Panc1 (cell line): ENCODE data around the gene KRT34. TPM values are rescaled to one million over a fixed set of nuclear protein-coding genes. Genes with fewer than 3 reads are reported as not detected.
"Not testable (repeated sequence)": the region's sequence is repeated elsewhere in the genome, so short reads cannot be mapped to it uniquely, and the experiment has no call there.

ENCODE experiments used
- ATAC-seq: fragments of 200-7000 bp; cut with Tn5 transposase; 2 replicates; pipeline ENCODE4 v1.9.1; 2020; ENCODE audit warnings: mild to moderate bottlenecking, moderate library complexity
- BruUV-seq: library from RNA; stranded (reverse); fragments of 400-500 nt; replicated peaks from 2 replicates; lab custom pipeline; 2021; lab: Mats Ljungman, UMichigan
- CTCF ChIA-PET: fragments of 300-600 bp; sonication (Branson Sonifier 250); formaldehyde crosslinking; loops from one replicate; lab custom pipeline; 2022; ENCODE audit warnings: antibody characterized with exemption; lab: Charles Lee
- POLR2A ChIA-PET: fragments of 300-600 bp; sonication (Branson Sonifier 250); formaldehyde crosslinking; loops from one replicate; lab custom pipeline; 2022; ENCODE audit warnings: antibody characterized with exemption; lab: Charles Lee
- DNase-seq: peaks from one replicate; pipeline ENCODE4 v3.0.0-alpha.2; 2010; ENCODE audit warnings: low read depth, low spot score
- H3K27ac ChIP-seq: 2 replicates; pipeline ENCODE4 v1.5.1; 2011; ENCODE audit warnings: mild to moderate bottlenecking, low read length, inconsistent platforms
- H3K27me3 ChIP-seq: fragments of 200-500 bp; sonication (Bioruptor generic); 2 replicates; pipeline ENCODE4 v1.6.0; 2014; ENCODE audit warnings: low read length, inconsistent platforms; ENCODE audit not compliant: control insufficient read depth, insufficient read depth
- H3K36me3 ChIP-seq: fragments of 200-500 bp; sonication (Bioruptor generic); 2 replicates; pipeline ENCODE4 v1.5.1; 2014; ENCODE audit warnings: inconsistent platforms, mild to moderate bottlenecking, low read length, moderate library complexity; ENCODE audit not compliant: control insufficient read depth, insufficient read depth
- H3K4me1 ChIP-seq: 2 replicates; pipeline ENCODE4 v1.5.1; 2011; ENCODE audit warnings: inconsistent platforms, mild to moderate bottlenecking, low read length, moderate library complexity; ENCODE audit not compliant: control insufficient read depth, insufficient read depth
- H3K4me3 ChIP-seq, 2 experiments: 2 replicates each; pipeline ENCODE4 v1.5.1; 2011 to 2012; ENCODE audit warnings: low read depth in 2 of 2, low read length in 2 of 2, mild to moderate bottlenecking in 2 of 2, inconsistent platforms in 1 of 2, moderate library complexity in 1 of 2
- H3K9me3 ChIP-seq: fragments of 200-500 bp; sonication (Bioruptor generic); 2 replicates; pipeline ENCODE4 v1.5.1; 2014; ENCODE audit warnings: low read depth, mild to moderate bottlenecking, inconsistent platforms, low read length, moderate library complexity; ENCODE audit not compliant: control insufficient read depth, insufficient read depth
- POLR2AphosphoS5 ChIP-seq: IDR thresholded peaks from 2 replicates; pipeline ENCODE4 v1.6.1; 2012; ENCODE audit warnings: mild to moderate bottlenecking, low read depth, low read length, moderate library complexity
- SIN3A ChIP-seq: IDR thresholded peaks from 2 replicates; pipeline ENCODE4 v1.6.1; 2012; ENCODE audit warnings: low read depth, mild to moderate bottlenecking, low read length, moderate library complexity, borderline replicate concordance; ENCODE audit not compliant: insufficient read depth
- TCF7L2 ChIP-seq: IDR thresholded peaks from 2 replicates; pipeline ENCODE4 v1.6.1; 2011; ENCODE audit warnings: mild to moderate bottlenecking, low read depth, low read length, inconsistent platforms
- in situ Hi-C: cut with HindIII; loops from 2 replicates; pipeline ENCODE4 v1.10.0; 2016; ENCODE audit warnings: low sequenced_read_pairs, low pct_unique_long_range_greater_than_20kb
- intact Hi-C: fragments of 100-400 bp; cut with micrococcal nuclease; formaldehyde crosslinking; loops from one replicate; pipeline ENCODE4 v1.10.0; 2022; ENCODE audit not compliant: unreplicated experiment
- total RNA-seq: library from RNA; stranded (reverse); gene quantifications from one replicate; pipeline ENCODE4 v1.2.1, GENCODE V29; 2021; ENCODE audit not compliant: unreplicated experiment
- TF ChIP-seq, protein P1 (sequence below): fragments of 450-650 bp; IDR thresholded peaks from 2 replicates; pipeline ENCODE4 v1.5.1; 2017; ENCODE audit warnings: mild to moderate bottlenecking
- TF ChIP-seq, protein P2 (sequence below), 2 experiments: IDR thresholded peaks; 2 replicates each; pipeline ENCODE4 v1.6.1; 2011 to 2012; ENCODE audit warnings: low read depth in 2 of 2, control low read depth in 1 of 2, low read length in 1 of 2, mild to moderate bottlenecking in 1 of 2, moderate library complexity in 1 of 2; ENCODE audit not compliant: insufficient read depth in 1 of 2

Gene KRT34
- total RNA-seq, 1 experiment from 2014 or later = not detected

DNA sequence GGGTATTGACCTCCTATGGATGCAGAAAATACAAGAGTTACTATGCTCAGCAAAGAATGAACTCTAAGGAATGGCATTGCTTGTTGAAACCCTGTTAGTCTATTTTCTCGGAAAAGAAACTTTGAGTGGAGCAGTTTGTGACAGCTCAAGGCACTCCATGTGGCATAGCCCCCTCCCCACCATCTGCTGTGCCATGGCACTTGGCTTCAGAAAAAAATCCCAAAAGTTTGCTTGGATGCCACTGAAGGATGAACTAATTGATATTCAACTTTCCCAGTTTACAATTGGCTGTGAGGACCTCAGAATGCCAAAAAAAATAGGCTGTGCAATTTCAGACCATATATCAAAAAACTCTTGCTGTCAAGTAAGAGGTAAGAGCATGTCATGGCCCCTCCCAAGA is 13.5 kb upstream of the KRT34 start:
- no TSS peak for BruUV-seq

DNA sequence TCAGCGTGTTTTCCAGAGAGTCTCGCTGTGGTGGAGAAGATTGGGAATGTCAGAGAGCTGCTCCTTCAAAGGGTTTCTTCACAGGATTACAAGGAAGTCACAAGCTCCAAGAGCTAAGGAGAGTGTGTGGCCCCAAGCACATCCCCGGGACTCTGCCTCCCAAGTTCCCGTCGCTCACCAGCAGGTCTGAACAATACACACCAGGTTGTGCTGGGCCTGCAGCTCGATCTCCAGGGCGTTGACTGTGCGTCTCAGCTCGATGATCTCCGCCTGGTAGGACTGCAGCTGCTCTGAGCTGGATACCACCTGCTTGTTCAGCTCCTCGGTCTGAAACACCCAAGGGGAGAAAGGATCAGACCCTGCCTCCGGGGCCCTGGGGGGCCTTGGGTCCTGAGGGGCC is 12.9 kb upstream of the KRT34 start:
- DNase-seq, intact Hi-C loops, in situ Hi-C loops, H3K27ac ChIP-seq, H3K9me3 ChIP-seq, H3K4me1 ChIP-seq, CTCF ChIA-PET, POLR2A ChIA-PET, H3K36me3 ChIP-seq, H3K4me3 ChIP-seq, BruUV-seq, ATAC-seq, H3K27me3 ChIP-seq: not testable (repeated sequence)

More for the DNA sequence above, 13.5 kb upstream of the KRT34 start:
- ChIA-PET POLR2A (no interaction called here), CTCF (no interaction called here)
- no peak for ATAC-seq
- no peak for DNase-seq
- Histone ChIP-seq H3K27ac (no peak overlapping the region), H3K9me3 (no peaks in the 10 kb centered on the region), H3K36me3 (no peaks in the 10 kb centered on the region), H3K27me3 (no peaks in the 10 kb centered on the region), H3K4me3 (no peak overlapping the region), H3K4me1 (no peaks in the 10 kb centered on the region)
- in situ Hi-C loops = no loop called here
- intact Hi-C loops = no loop called here
- TF ChIP-seq, protein P1, sequence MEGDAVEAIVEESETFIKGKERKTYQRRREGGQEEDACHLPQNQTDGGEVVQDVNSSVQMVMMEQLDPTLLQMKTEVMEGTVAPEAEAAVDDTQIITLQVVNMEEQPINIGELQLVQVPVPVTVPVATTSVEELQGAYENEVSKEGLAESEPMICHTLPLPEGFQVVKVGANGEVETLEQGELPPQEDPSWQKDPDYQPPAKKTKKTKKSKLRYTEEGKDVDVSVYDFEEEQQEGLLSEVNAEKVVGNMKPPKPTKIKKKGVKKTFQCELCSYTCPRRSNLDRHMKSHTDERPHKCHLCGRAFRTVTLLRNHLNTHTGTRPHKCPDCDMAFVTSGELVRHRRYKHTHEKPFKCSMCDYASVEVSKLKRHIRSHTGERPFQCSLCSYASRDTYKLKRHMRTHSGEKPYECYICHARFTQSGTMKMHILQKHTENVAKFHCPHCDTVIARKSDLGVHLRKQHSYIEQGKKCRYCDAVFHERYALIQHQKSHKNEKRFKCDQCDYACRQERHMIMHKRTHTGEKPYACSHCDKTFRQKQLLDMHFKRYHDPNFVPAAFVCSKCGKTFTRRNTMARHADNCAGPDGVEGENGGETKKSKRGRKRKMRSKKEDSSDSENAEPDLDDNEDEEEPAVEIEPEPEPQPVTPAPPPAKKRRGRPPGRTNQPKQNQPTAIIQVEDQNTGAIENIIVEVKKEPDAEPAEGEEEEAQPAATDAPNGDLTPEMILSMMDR = no peak
- TF ChIP-seq POLR2AphosphoS5 = no peak
- TF ChIP-seq, protein P2, sequence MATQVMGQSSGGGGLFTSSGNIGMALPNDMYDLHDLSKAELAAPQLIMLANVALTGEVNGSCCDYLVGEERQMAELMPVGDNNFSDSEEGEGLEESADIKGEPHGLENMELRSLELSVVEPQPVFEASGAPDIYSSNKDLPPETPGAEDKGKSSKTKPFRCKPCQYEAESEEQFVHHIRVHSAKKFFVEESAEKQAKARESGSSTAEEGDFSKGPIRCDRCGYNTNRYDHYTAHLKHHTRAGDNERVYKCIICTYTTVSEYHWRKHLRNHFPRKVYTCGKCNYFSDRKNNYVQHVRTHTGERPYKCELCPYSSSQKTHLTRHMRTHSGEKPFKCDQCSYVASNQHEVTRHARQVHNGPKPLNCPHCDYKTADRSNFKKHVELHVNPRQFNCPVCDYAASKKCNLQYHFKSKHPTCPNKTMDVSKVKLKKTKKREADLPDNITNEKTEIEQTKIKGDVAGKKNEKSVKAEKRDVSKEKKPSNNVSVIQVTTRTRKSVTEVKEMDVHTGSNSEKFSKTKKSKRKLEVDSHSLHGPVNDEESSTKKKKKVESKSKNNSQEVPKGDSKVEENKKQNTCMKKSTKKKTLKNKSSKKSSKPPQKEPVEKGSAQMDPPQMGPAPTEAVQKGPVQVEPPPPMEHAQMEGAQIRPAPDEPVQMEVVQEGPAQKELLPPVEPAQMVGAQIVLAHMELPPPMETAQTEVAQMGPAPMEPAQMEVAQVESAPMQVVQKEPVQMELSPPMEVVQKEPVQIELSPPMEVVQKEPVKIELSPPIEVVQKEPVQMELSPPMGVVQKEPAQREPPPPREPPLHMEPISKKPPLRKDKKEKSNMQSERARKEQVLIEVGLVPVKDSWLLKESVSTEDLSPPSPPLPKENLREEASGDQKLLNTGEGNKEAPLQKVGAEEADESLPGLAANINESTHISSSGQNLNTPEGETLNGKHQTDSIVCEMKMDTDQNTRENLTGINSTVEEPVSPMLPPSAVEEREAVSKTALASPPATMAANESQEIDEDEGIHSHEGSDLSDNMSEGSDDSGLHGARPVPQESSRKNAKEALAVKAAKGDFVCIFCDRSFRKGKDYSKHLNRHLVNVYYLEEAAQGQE (IDR thresholded peaks at IDR 0.05; ENCODE audit: insufficient read depth in 1 of 2, low read depth in 2 of 2, low read length in 1 of 2) = no peak
- TF ChIP-seq SIN3A = no peak
- no peak for TF ChIP-seq TCF7L2

DNA sequence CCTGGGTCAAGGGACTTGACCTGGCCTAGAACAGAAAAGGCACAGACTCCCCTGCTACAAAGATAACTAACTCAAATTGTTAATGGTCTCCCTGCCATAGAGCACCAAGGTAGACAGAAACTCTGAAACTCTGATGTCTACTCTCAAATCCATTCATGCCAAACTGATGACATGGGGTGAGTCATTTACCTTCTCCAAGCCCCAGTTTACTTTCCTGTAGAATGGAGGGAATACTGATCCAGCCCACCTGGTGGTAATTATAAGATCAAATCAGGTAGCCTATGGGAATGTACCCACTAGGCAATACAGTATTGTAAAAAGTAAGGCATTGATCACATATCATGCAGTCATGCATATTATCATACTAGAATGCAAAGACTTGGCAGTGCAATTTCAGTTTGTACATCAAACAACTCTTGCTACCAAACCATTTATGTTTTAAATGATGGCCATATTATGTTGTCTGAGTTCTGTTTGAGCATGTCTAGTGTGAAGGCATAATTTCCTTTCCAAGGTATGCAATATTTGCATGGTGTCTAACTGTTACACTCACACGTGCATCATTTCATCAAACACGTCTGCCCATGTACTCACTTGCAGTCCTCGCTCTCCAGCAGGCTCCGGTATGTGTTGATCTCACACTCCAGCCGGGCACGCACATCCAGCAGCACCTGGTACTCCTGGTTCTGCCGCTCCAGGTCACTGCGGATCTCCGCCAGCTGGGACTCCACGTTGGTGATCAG is 12.3 kb upstream of the KRT34 start:
- Histone ChIP-seq H3K36me3 (no peaks in the 10 kb centered on the region), H3K4me3 (no peak overlapping the region), H3K9me3 (no peaks in the 10 kb centered on the region), H3K27ac (no peak overlapping the region), H3K4me1 (no peaks in the 10 kb centered on the region), H3K27me3 (no peaks in the 10 kb centered on the region)
- in situ Hi-C loops (no loop called here), intact Hi-C loops (no loop called here)
- TF ChIP-seq TCF7L2 (no peak), POLR2AphosphoS5 (no peak), SIN3A (no peak)
- TF ChIP-seq, protein P2 (IDR thresholded peaks at IDR 0.05; ENCODE audit: insufficient read depth in 1 of 2, low read depth in 2 of 2, low read length in 1 of 2) = no peak
- TF ChIP-seq, protein P1 = no peak
- no peak for ATAC-seq
- BruUV-seq = no TSS peak
- DNase-seq = no peak
- POLR2A ChIA-PET = no interaction called here
- CTCF ChIA-PET = no interaction called here
